Neural crest cell (in vitro differentiated cells): ENCODE measurements around the gene NRL. TPM values are rescaled to one million over a fixed set of nuclear protein-coding genes. Genes with fewer than 3 reads are reported as not detected.

Experiments used
- DNase-seq: peaks from one replicate; pipeline ENCODE4 v3.0.0; 2021; ENCODE audit warnings: low read depth, mixed read lengths, low spot score
- H3K27ac Mint-ChIP-seq: one replicate; pipeline ENCODE4 v1.8.0; 2021; ENCODE audit warnings: mild to moderate bottlenecking, mixed read lengths; ENCODE audit not compliant: unreplicated experiment
- H3K27me3 Mint-ChIP-seq: 2 replicates; pipeline ENCODE4 v1.8.0; 2021; ENCODE audit warnings: low read depth, mild to moderate bottlenecking, mixed read lengths
- H3K36me3 Mint-ChIP-seq: 2 replicates; pipeline ENCODE4 v1.8.0; 2021; ENCODE audit warnings: low read depth, mild to moderate bottlenecking, mixed read lengths
- H3K4me1 Mint-ChIP-seq: 2 replicates; pipeline ENCODE4 v1.8.0; 2021; ENCODE audit warnings: mixed read lengths
- H3K4me3 Mint-ChIP-seq: one replicate; pipeline ENCODE4 v1.8.0; 2021; ENCODE audit warnings: mild to moderate bottlenecking, mixed read lengths
- H3K9me3 Mint-ChIP-seq: 2 replicates; pipeline ENCODE4 v1.8.0; 2021; ENCODE audit warnings: mixed read lengths
- total RNA-seq: library from RNA; stranded (reverse); gene quantifications from 2 replicates; pipeline ENCODE4 v1.2.1, GENCODE V29; 2021
- TF ChIP-seq, protein P1 (sequence below): fragments of 200-600 bp; sonication (generic); conservative IDR thresholded peaks from 2 replicates; pipeline ENCODE4 v1.5.0; 2021; ENCODE audit warnings: antibody characterized with exemption, mild to moderate bottlenecking

The NRL gene
- total RNA-seq, 1 donor from 2014 or later = 1.2 TPM

DNA sequence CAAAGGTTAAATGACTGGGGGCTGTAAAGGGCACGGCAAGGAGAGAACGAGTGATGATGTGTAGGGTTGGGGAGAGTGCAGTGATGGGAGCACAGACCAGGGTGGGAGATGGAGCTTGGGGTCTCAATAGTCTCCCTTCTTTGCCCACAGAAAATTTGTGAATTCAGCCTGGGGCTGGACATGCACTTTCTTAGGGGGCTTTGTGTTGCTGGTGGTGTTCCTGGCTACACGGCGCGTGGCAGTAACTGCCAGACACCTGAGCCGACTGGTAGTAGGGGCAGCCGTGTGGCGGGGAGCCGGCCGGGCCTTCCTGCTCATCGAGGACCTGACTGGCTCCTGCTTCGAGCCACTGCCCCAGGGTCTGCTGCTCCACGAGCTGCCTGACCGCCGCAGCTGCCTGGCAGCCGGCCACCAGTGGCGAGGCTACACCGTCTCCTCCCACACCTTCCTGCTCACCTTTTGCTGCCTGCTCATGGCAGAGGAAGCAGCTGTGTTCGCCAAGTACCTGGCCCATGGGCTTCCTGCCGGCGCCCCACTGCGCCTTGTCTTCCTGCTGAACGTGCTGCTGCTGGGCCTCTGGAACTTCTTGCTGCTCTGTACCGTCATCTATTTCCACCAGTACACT lies 17.4 kb upstream of the NRL start:
- Mint-ChIP-seq H3K9me3 (no peaks in the 10 kb centered on the region), H3K27ac (peak overlapping the region; percentile 53), H3K27me3 (no peaks in the 10 kb centered on the region), H3K4me1 (peaks cover 15% of the 10 kb centered on the region), H3K36me3 (no peaks in the 10 kb centered on the region), H3K4me3 (peak overlapping the region; percentile 25)
- TF ChIP-seq, protein P1, sequence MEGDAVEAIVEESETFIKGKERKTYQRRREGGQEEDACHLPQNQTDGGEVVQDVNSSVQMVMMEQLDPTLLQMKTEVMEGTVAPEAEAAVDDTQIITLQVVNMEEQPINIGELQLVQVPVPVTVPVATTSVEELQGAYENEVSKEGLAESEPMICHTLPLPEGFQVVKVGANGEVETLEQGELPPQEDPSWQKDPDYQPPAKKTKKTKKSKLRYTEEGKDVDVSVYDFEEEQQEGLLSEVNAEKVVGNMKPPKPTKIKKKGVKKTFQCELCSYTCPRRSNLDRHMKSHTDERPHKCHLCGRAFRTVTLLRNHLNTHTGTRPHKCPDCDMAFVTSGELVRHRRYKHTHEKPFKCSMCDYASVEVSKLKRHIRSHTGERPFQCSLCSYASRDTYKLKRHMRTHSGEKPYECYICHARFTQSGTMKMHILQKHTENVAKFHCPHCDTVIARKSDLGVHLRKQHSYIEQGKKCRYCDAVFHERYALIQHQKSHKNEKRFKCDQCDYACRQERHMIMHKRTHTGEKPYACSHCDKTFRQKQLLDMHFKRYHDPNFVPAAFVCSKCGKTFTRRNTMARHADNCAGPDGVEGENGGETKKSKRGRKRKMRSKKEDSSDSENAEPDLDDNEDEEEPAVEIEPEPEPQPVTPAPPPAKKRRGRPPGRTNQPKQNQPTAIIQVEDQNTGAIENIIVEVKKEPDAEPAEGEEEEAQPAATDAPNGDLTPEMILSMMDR = no peak
- DNase-seq = no peak

DNA sequence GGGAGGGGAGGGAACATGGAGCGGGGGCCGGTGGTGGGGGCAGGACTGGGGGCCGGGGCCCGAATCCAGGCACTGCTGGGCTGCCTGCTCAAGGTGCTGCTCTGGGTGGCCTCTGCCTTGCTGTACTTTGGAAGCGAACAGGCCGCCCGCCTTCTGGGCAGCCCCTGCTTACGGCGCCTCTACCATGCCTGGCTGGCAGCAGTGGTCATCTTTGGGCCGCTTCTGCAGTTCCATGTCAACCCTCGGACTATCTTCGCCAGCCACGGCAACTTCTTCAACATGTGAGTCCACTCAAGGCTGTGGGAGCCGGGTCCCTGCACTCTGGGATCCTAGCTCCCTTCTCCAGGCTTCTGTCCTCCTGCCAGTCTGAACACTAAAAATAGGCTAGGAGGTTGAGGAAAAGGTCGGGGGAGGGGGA lies 16.8 kb upstream of the NRL start:
- Mint-ChIP-seq H3K4me1 (peaks cover 8% of the 10 kb centered on the region), H3K4me3 (peak overlapping the region; percentile 25), H3K27ac (peak overlapping the region; percentile 53), H3K36me3 (no peaks in the 10 kb centered on the region), H3K9me3 (no peaks in the 10 kb centered on the region), H3K27me3 (no peaks in the 10 kb centered on the region)
- DNase-seq = no peak
- TF ChIP-seq, protein P1 = no peak

DNA sequence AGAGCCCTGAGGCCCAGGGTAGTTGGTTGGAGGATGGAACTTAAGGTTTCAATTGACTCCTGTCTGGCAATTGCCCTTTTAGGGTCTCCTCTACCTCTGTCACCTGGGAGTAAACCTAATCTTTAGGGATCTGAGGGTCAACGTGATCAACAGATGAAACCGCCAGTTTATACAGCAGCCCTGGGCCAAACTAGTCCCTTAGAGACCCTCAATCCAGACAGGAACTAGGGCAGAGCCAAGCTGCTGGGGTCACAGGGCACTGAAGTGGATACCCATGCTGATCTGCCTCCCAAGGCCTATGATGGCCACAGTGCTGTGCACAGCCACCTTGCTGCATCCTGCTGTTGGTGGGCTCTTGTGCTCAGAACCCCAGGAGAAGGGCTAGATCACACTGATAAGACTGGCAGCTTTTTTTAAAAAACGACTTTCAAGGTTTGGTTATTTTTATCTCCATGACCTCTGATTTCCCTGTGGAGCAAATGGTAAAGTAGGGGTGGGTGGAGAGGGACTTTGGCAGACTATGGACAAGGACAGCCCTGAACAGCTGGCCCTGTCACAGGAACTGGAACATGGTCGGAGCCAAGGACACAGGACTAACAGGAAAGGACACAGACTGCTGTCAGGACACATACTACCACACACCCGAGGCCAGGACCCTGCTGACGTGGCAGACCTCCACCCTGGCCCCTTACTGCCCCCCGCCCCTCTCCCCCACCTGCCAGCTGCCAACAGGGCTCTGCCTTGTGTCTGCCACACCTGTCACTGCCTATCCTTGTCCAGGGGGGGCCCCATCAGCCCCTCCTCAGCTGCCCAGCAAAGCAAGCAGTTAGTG lies 16.2 kb upstream of the NRL start:
- no peaks in the 10 kb centered on the region for H3K27me3 Mint-ChIP-seq
- H3K4me3 Mint-ChIP-seq = peak overlapping the region; percentile 65
- H3K4me1 Mint-ChIP-seq = peaks cover 7% of the 10 kb centered on the region
- H3K27ac Mint-ChIP-seq = no peak overlapping the region
- no peaks in the 10 kb centered on the region for H3K9me3 Mint-ChIP-seq
- DNase-seq = no peak
- no peaks in the 10 kb centered on the region for H3K36me3 Mint-ChIP-seq
- TF ChIP-seq, protein P1 = no peak

DNA sequence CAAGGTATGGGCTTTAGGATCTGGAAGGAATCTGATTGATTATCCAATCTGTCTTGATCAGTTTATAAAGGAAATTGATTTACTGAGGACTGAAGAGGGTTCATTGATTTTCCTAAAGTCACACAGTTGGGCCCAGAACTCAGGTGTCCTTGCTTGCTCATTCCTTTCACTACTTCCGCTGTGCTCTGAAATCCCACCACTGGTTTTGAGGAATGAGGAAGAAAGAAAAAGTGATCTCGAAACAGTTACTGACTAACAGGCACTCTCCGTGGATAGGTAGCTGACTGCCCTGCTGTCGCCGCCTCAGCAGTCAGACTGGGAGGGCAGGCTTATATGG lies 15.6 kb upstream of the NRL start, which contains the start of gene FITM1:
FITM1 (plus strand) TSS at position 280 of the 337 bp plus-strand sequence. CDS start 905 bp downstream, outside the sequence.
- H3K27ac Mint-ChIP-seq = no peak within 1 kb of the TSS
- H3K9me3 Mint-ChIP-seq = no peaks in the 10 kb centered on the region
- no peak for DNase-seq
- H3K4me1 Mint-ChIP-seq = peaks cover 3% of the 10 kb centered on the region
- peak within 1 kb of the TSS; percentile 65 for H3K4me3 Mint-ChIP-seq
- H3K36me3 Mint-ChIP-seq = no peaks in the 10 kb centered on the region
- TF ChIP-seq, protein P1 = no peak
- no peaks in the 10 kb centered on the region for H3K27me3 Mint-ChIP-seq

DNA sequence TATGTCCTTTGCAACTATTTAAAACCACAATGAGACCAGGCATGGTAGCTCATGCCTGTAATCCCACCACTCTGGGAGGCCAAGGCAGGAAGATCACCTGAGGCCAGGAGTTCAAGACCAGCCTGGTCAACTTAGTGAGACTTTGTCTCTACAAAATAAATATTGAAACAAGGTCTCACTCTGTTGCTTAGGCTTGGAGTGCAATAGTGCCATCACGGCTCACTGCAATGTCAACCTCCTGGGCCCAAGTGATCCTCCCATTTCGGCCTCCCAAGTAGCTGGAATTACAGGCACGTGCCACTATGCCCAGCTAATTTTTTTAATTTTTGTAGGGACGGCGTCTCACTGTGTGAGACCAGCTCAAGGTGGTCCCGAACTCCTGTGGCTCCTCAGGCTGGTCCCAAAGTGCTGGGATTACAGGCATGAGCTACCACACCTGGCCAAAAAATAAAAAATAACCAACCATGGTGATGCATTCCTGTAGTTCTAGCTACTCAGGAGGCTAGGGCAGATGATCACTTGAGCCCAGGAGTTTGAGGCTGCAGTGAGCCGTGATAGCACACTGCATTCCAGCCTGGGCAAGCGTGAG lies 14.8 kb upstream of the NRL start:
- no peaks in the 10 kb centered on the region for H3K27me3 Mint-ChIP-seq
- H3K27ac Mint-ChIP-seq = no peak overlapping the region

More for the DNA sequence above, 14.8 kb upstream of the NRL start:
- Mint-ChIP-seq H3K36me3 (no peaks in the 10 kb centered on the region), H3K9me3 (no peaks in the 10 kb centered on the region), H3K4me1 (no peaks in the 10 kb centered on the region), H3K4me3 (no peak overlapping the region)
- TF ChIP-seq, protein P1 = no peak
- no peak for DNase-seq
